NCI-H2196 treated with DMSO at 0.1 percent for 48 hours (cell line): Measurements from ENCODE around the gene CLIC6.
"Not testable (repeated sequence)": the region's sequence is repeated elsewhere in the genome, so short reads cannot be mapped to it uniquely, and the experiment has no call there.

ENCODE experiments used
- DNase-seq: peaks from one replicate; lab custom pipeline; 2025; ENCODE audit not compliant: unreplicated experiment; lab: John Stamatoyannopoulos, UW

The CLIC6 gene

GRCh38 chr21:34691390-34692032, 22.7 kb downstream of the CLIC6 start:
- no peak for DNase-seq

- DNase-seq: peak; percentile 30
Observed at GRCh38 chr21:34692458-34693020, 23.7 kb downstream of the CLIC6 start.

- DNase-seq: peak; percentile 54
Observed at GRCh38 chr21:34693192-34693810, 24.5 kb downstream of the CLIC6 start.

GRCh38 chr21:34695434-34695833, 26.6 kb downstream of the CLIC6 start:
- no peak for DNase-seq

- DNase-seq: no peak
Observed at GRCh38 chr21:34696121-34696520, 27.3 kb downstream of the CLIC6 start.

- DNase-seq: no peak
Observed at GRCh38 chr21:34697826-34698225, 29.0 kb downstream of the CLIC6 start.

- no peak for DNase-seq
Observed at GRCh38 chr21:34698270-34699015, 29.6 kb downstream of the CLIC6 start.

GRCh38 chr21:34700605-34701004, 31.8 kb downstream of the CLIC6 start:
- DNase-seq: no peak

- DNase-seq: no peak
Observed at GRCh38 chr21:34701726-34702125, 32.9 kb downstream of the CLIC6 start.

GRCh38 chr21:34702341-34703170, 33.8 kb downstream of the CLIC6 start:
- DNase-seq: no peak

GRCh38 chr21:34703571-34703970, 34.8 kb downstream of the CLIC6 start:
- no peak for DNase-seq

- DNase-seq: no peak
Observed at GRCh38 chr21:34704119-34704518, 35.3 kb downstream of the CLIC6 start.

- DNase-seq: no peak
Observed at GRCh38 chr21:34705011-34705410, 36.2 kb downstream of the CLIC6 start.

GRCh38 chr21:34706337-34706736, 37.5 kb downstream of the CLIC6 start:
- no peak for DNase-seq

GRCh38 chr21:34707876-34708325, 39.1 kb downstream of the CLIC6 start:
- DNase-seq: no peak

GRCh38 chr21:34713621-34714020, 44.8 kb downstream of the CLIC6 start:
- DNase-seq: no peak

- no peak for DNase-seq
Observed at GRCh38 chr21:34715518-34715917, 46.7 kb downstream of the CLIC6 start.

GRCh38 chr21:34715985-34716596, 47.3 kb downstream of the CLIC6 start:
- DNase-seq: no peak

GRCh38 chr21:34718529-34718928, 49.7 kb downstream of the CLIC6 start:
- DNase-seq: not testable (repeated sequence)

- no peak for DNase-seq
Observed at GRCh38 chr21:34722684-34723300, 54.0 kb downstream of the CLIC6 start.
